DMS114 treated with DMSO at 0.1 percent for 48 hours (cell line): ENCODE results near the gene EXOC6.
A peak's percentile ranks its signal among the peaks of the same experiment; 100 is the strongest.
"Not testable (repeated sequence)": the region's sequence is repeated elsewhere in the genome, so short reads cannot be mapped to it uniquely, and the experiment has no call there.

ENCODE experiments used
- DNase-seq: peaks from one replicate; lab custom pipeline; 2025; ENCODE audit not compliant: unreplicated experiment; lab: John Stamatoyannopoulos, UW

Gene EXOC6

DNA sequence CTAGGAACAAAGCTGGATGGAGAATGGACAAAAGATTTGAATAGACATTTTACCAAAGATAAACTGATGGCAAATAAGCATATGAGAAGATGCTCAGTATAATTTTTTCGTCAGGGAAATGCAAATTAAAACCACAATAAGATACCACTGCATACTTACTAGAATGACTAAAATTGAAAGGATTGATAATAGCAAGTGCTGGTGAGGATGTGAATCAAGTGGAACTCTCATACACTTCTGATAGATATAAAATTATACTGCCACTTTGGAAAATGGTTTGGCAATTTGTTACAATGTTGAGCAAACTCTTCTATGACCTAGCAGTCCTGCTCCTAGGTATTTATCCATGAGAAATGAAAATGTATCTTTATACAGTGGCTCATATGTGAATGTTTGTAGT lies 83.3 kb downstream of the EXOC6 start:
- DNase-seq, result no peak

GRCh38 chr10:92937876-92938275 lies 89.6 kb downstream of the EXOC6 start:
- DNase-seq, result no peak

DNA sequence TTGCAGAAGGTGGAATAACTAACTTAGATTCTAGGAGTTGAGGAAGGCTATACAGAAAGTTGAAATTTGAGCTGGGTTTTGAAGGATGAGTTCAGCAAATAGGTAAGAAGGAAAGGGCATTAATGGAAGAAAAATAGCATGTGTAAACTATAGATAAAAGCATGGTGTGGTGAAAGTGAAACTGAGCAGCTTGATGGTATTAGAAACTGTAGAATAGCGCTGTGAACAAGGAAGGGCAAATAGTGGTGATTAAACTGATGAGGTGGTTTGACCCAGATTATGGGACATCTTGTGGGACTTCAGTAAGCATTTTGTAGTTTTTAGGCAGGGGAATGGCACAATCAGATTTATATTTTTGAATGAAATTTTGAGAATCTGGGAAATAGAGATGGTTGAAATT lies 90.5 kb downstream of the EXOC6 start:
- DNase-seq, result no peak

DNA sequence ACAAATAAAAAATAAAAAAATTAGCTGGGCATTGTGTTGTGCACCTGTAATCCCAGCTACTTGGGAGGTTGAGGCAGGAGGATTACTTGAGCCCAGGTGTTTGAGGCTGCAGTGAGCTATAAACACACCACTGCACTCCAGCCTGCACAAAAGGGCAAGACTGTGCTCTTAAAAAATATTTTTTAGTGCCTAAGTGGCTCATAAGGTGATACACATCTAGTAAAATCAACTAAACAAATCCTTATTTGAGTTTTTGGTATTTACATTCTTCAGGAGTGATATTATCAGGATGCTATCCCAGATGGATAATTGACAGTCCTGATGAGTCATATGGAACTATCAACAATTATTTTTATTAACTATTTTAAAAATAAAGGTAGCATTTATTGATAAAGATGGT lies 93.9 kb downstream of the EXOC6 start:
- no peak for DNase-seq

- DNase-seq, result no peak
These were observed 98.2 kb downstream of the EXOC6 start for GRCh38 chr10:92946491-92946890.

DNA sequence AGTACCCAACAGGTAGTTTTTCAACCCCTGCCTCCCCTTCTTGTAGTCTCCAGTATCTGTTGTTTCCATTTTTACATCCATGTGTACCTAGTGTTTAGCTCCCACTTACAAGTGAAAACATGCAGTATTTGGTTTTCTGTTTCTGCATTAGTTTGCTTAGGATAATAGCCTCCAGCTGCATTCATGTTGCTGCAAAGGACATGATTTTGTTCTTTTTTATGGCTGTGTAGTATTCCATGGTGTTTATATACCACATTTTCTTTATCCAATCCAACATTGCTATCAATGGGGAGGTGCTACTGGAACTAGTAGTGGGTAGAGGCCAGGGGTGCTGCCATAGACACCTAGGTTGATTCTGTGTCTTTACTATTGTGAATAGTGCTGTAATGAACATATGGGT lies 104.3 kb downstream of the EXOC6 start:
- not testable (repeated sequence) for DNase-seq

DNA sequence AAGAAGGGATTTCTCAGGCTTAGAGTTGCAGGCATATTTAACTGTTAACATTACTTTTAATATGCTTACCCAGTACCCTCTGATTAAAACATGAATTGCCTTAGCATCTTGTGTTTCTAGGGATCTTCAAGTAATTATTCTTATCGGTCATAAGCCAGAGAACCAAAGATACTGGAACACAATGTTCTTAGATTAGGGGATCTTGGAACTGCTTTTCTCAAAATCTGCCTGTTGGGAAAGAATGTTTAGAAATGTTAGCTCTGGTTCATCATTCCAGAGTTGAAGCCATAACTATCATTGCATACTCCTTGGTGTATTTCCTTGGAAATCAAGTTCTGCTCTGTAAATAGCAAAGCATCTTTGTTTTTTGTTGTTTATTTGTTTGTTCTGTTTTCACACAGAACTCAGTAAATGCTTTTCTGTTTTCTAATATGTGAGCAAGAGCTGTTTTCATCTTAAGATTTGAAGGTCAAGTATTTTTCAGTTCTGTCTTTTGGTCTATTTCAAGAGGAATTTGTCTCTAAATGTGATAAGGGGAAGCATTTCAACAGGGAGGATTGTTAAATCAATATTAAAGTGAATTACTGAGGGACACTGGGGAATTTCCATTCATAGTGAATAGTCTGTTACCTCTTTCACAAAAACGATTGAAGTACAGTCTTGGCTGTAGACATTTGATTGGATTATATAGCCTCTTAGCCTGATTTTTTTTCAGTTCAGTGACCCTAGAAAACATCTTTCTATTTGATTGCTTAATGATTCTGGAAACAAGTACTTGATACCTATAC lies 109.1 kb downstream of the EXOC6 start:
- no peak for DNase-seq

DNA sequence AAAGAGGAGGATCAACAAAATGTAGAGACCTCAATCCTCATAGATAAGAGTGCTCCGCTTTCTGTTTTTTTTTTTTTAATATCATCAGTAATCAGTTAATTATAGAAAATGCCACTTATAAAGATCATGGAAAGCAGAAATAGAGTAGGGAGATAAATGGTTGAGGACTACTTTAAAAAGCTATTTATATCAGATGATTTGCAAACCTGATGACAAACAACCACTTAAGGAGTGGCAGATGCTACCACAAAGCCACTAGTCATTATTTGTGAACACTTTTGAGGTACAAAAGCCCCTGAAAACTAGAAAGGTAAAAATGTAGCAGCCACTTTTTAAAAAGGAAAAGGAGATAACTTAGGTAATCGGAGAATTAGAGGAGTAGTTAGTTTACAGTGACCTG lies 113.3 kb downstream of the EXOC6 start:
- no peak for DNase-seq

- peak; percentile 29 for DNase-seq
These were observed 117.0 kb downstream of the EXOC6 start for GRCh38 chr10:92965314-92965713.

- no peak for DNase-seq
These were observed 119.3 kb downstream of the EXOC6 start for GRCh38 chr10:92967641-92968040.

DNA sequence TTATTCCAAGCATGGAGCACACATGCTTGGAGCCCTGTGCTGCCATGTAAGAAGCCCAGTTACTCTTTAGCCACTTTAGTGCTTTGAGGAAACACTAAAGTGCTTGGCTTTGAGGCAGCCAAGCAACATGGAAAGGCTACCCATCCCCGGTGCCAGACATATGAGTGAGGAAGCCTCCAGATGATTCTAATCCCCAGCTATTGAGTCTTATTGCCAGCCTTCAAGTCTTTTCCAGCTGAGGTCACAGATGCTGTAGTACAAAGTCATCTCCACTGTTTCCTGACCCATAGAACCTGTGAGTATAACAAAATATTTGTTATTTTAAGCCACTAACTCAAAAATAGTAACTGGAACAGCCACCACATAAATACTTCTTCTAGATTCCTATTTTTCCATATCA lies 120.8 kb downstream of the EXOC6 start:
- DNase-seq, result no peak

DNA sequence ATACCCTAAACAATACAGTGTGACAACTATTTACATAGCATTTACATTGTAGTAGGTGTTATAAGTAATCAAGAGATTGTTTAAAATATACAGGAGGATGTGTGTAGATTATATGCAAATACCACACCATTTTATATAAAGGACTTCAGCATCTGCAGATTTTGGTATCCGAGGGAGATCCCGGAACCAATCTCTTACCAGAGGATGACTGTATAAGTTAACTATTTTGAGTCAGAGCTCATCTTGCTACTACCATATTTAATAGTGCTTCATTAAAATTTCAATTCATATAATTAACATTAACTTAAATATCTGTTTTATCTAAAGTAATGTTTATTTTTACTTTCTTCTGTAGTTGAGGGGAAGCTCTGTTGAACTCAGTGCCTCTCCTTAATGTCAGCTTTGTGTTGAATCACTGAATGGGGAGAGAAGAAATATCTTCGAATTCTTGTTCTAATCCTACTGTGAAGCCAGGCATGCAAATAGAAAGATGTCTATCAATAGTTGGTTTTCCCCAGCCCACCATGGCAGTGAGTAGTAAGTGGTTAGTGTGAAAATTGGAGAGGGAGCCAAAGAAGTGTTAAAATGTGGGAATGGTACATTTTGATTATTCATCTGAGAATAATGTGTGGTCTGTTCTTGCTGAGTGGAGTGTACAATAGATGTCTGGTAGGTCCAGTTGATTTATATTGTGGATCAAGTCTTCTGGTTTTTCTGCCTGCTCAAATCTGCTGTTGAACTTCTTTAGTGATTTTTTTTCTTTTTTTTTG lies 122.2 kb downstream of the EXOC6 start:
- DNase-seq, result no peak

DNA sequence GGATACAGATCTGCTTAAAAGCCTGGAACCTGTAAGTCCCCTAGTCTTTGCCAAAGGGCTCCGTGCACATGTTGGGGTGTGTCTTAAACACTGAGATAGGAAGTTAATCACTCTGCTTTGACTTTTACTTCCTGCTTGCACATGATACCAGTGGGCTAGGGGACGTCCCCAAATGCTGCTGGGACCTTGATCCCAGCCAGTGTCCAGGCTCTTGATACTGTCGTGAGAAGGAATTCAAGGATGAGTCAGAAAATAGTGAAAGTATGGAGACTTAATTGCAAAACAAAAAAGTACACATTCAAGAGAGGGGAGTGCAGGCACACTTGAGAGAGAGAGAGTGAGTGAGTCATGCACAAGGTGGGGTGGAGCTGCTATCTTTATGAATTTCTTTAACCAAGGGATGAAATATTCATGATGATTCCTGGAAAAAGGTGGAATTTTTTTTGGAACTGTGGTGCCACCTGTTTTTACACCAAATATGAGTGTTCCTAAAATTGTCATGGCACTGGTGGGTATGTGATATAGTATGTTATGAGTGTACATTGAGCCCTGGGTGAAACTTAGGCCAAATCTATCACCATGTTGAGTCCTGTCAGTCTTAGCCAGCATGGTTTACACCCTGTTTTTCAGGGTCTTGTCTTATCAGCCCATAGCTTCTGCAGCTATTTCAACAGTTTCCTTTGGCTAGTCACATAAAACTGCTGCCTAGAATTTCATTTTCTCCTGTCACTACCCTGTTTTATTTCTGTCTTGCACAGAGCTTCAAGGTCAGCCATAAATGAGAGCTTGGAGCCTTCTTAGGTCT lies 123.9 kb downstream of the EXOC6 start:
- no peak for DNase-seq

GRCh38 chr10:92972886-92973285 lies 124.6 kb downstream of the EXOC6 start:
- DNase-seq, result no peak

DNA sequence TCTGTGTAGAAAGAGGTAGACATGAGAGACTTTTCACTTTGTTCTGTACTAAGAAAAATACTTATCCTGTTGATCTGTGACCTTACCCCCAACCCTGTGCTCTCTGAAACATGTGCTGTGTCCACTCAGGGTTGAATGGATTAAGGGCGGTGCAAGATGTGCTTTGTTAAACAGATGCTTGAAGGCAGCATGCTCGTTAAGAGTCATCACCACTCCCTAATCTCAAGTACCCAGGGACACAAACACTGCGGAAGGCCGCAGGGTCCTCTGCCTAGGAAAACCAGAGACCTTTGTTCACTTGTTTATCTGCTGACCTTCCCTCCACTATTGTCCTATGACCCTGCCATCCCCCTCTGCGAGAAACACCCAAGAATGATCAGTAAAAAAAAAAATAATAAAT lies 128.0 kb downstream of the EXOC6 start:
- not testable (repeated sequence) for DNase-seq

GRCh38 chr10:92989250-92989649 lies 140.9 kb downstream of the EXOC6 start:
- DNase-seq, result no peak

DNA sequence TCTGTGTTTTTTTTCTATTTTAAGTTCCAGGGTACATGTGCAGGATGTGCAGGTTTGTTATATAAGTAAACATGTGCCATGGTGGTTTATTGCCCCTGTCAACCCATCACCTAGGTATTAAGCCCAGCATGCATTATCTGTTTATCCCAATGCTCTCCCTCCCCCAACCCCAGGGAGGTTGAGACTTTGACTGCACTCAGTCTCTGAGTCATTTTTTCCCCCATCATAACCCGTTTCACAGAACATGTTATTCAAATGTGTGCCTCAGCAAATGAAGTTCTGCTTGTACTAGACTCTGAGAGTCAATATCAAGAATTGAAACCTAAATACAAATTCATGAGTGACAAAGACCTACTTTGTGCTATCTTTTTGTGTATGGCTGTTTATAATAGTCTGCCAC lies 142.3 kb downstream of the EXOC6 start:
- no peak for DNase-seq

DNA sequence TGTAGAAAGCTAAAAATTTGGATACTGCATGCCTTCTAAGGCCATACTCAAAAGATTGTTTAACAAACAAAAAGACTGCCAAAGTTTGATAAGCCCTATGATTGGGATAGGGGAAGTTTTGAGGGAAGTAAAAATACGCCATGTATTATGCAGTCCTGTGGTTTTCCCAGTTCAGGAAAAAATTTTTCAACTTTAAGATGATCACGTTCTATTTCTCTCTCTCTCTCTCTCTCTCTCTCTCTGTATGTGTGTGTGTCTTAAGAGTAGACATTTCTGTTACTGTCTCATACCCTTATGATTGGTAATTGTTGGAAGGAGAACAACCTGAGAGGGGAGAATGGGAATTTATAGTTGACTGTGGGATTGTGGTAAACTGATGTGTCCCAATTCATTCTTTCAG lies 143.2 kb downstream of the EXOC6 start:
- DNase-seq, result no peak

GRCh38 chr10:92993699-92994272 lies 145.5 kb downstream of the EXOC6 start:
- DNase-seq, result peak; percentile 44

DNA sequence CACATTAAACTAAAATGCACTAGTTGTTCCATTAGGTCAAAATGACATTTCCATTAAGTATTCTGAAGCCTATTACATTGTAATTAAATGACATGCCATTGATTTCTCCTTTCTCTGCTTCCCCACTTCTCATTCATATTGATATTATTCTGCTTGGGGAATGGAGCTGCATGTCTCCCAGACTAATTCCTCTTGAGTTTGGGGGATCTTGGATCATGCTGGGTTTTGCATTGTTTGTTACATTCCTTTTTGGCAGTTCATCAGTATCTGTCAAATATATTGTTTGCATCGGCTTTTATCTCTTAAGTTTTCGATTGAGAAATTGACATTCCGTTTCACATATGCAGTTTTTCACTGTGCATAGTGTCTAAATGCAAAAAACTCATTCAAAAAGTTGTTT lies 147.2 kb downstream of the EXOC6 start:
- no peak for DNase-seq

DNA sequence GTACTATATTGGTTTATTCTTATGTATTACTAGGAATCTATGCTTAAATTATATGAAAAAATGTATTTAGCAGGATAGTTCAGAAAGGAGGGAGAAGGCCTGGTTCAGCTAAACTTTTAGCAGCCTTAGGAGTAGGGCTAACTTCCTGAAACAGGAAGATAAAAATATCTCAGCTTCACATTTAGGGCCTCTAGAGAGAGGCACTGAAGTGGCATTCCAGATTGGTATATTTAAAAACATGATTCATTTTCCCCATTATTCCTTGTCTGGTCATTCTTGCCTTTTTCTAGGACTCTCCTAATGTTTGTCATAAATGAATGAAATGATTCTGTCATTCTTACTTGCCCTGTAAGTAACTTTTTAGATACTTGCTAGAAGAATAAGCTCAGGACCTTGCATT lies 149.3 kb downstream of the EXOC6 start:
- no peak for DNase-seq
